OCI-LY7 (cell line): Measurements from ENCODE around the gene EPB41. TPM values are rescaled to one million over a fixed set of nuclear protein-coding genes. Genes with fewer than 3 reads are reported as not detected.
"Not testable (repeated sequence)": the region's sequence is repeated elsewhere in the genome, so short reads cannot be mapped to it uniquely, and the experiment has no call there.

Experiments used
- BruUV-seq: library from RNA; stranded (reverse); fragments of 400-500 nt; replicated peaks from 2 replicates; lab custom pipeline; 2021; lab: Mats Ljungman, UMichigan
- CTCF ChIA-PET: fragments of 300-600 bp; sonication (Branson Sonifier 250); formaldehyde crosslinking; loops from one replicate; lab custom pipeline; 2022; ENCODE audit warnings: antibody characterized with exemption; ENCODE audit not compliant: unreplicated experiment; lab: Charles Lee
- POLR2A ChIA-PET: fragments of 300-600 bp; sonication (Branson Sonifier 250); formaldehyde crosslinking; loops from one replicate; lab custom pipeline; 2022; ENCODE audit warnings: antibody characterized with exemption; lab: Charles Lee
- DNase-seq: peaks from one replicate; pipeline ENCODE4 v3.0.0-alpha.2; 2015; ENCODE audit warnings: low spot score
- H2AFZ ChIP-seq: fragments of 200-600 bp; sonication (generic), shearing (Covaris generic); 2 replicates; pipeline ENCODE4 v1.6.1; 2014; ENCODE audit warnings: mild to moderate bottlenecking, antibody characterized with exemption, low read length, moderate library complexity
- H3K27ac ChIP-seq: fragments of 200-600 bp; sonication (generic); 2 replicates; pipeline ENCODE4 v1.5.1; 2014; ENCODE audit warnings: mixed run types, low read depth, mild to moderate bottlenecking, moderate library complexity, low read length, inconsistent platforms; ENCODE audit not compliant: poor library complexity, severe bottlenecking
- H3K36me3 ChIP-seq: fragments of 200-600 bp; sonication (generic); 2 replicates; pipeline ENCODE4 v1.6.1; 2014; ENCODE audit warnings: mild to moderate bottlenecking, antibody characterized with exemption, low read length, moderate library complexity, mixed read lengths; ENCODE audit not compliant: insufficient read depth
- H3K4me1 ChIP-seq: fragments of 200-600 bp; sonication (generic); 2 replicates; pipeline ENCODE4 v1.5.1; 2014; ENCODE audit warnings: mild to moderate bottlenecking, low read length; ENCODE audit not compliant: insufficient read depth, poor library complexity, severe bottlenecking
- H3K4me2 ChIP-seq: fragments of 200-600 bp; sonication (generic); 2 replicates; pipeline ENCODE4 v1.6.1; 2014; ENCODE audit warnings: mild to moderate bottlenecking, low read length
- H3K4me3 ChIP-seq: fragments of 200-600 bp; sonication (generic); 2 replicates; pipeline ENCODE4 v1.5.1; 2014; ENCODE audit warnings: mild to moderate bottlenecking, low read depth, low read length; ENCODE audit not compliant: poor library complexity, severe bottlenecking
- H3K79me2 ChIP-seq: fragments of 200-600 bp; sonication (generic); 2 replicates; pipeline ENCODE4 v1.6.1; 2016; ENCODE audit warnings: low read depth, mild to moderate bottlenecking, low read length, moderate library complexity, mixed read lengths; ENCODE audit not compliant: insufficient read depth
- H3K9me2 ChIP-seq: fragments of 200-600 bp; sonication (generic); 2 replicates; pipeline ENCODE4 v1.6.1; 2016; ENCODE audit warnings: mild to moderate bottlenecking, low read length, mixed read lengths; ENCODE audit not compliant: insufficient read depth
- H3K9me3 ChIP-seq: fragments of 200-600 bp; sonication (generic); 2 replicates; pipeline ENCODE4 v1.6.1; 2014; ENCODE audit warnings: mild to moderate bottlenecking, mixed run types, low read length, mixed read lengths
- H4K20me1 ChIP-seq: fragments of 200-600 bp; sonication (generic); 2 replicates; pipeline ENCODE4 v1.6.1; 2014; ENCODE audit warnings: mild to moderate bottlenecking, antibody characterized with exemption, low read length, moderate library complexity, mixed read lengths; ENCODE audit not compliant: insufficient read depth
- EZH2phosphoT487 ChIP-seq: fragments of 200-600 bp; sonication (generic); IDR thresholded peaks from 2 replicates; pipeline ENCODE4 v1.6.1; 2018; ENCODE audit warnings: low read depth, borderline replicate concordance, mild to moderate bottlenecking, mixed run types, antibody characterized with exemption, low read length, moderate library complexity, mixed read lengths
- intact Hi-C: fragments of 100-400 bp; cut with micrococcal nuclease; formaldehyde crosslinking; loops from one replicate; pipeline ENCODE4 v1.10.0; 2022; ENCODE audit not compliant: unreplicated experiment
- total RNA-seq, 2 experiments: library from RNA; depleted of rRNA in 1 of 2; stranded (reverse); fragments of >200 nt in 1 of 2; shearing (Covaris generic) in 1 of 2; gene quantifications; 2 replicates each; pipeline ENCODE4 v1.2.3, GENCODE V29; 2014 to 2022
- TF ChIP-seq, protein P1 (sequence below): fragments of 200-600 bp; sonication (generic); conservative IDR thresholded peaks from 2 replicates; pipeline ENCODE4 v1.5.1; 2014; ENCODE audit warnings: mild to moderate bottlenecking, antibody characterized with exemption, low read length, moderate library complexity, mixed read lengths

Gene EPB41
- total RNA-seq, 2 experiments from 2014 or later: 102 to 103 TPM

DNA sequence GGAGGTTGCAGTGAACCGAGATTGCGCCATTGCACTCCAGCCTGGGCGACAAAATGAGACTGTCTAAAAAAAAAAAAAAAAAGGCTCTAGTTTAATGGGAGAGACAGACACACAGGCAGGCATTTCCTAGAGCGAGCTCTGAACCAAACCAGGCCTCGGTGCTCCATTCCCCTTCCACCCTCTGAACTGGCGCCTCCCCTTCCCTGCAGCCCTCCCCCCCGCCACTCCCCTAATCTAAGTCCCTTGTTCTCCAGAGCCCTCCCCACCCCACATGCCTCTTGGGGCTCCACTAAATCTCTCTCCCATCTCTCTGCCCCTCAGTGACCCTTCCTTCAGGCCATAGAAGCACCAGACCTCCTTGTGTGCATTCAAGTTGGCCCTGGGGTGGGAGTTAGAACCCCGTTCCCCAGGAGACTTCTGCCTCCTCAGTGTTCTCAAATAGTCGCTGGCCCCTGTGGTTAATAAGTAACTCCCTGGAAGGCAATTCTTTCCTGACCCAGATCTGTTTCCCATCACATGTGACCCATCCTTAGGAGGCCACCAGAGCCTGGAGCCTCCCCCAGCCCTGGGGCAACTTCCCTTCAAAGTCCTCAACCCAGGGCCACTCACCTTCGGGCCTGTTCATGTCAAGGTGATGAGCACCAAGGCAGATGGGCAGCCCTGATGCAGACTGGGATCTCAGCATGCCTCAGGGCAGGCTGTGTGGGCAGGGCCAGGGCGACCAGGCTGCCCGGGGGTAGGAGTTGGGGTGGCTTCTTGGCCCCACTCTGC, 42.6 kb upstream of the EPB41 start:
- POLR2A ChIA-PET: no interaction called here
- TF ChIP-seq EZH2phosphoT487: no peak
- TF ChIP-seq, protein P1, sequence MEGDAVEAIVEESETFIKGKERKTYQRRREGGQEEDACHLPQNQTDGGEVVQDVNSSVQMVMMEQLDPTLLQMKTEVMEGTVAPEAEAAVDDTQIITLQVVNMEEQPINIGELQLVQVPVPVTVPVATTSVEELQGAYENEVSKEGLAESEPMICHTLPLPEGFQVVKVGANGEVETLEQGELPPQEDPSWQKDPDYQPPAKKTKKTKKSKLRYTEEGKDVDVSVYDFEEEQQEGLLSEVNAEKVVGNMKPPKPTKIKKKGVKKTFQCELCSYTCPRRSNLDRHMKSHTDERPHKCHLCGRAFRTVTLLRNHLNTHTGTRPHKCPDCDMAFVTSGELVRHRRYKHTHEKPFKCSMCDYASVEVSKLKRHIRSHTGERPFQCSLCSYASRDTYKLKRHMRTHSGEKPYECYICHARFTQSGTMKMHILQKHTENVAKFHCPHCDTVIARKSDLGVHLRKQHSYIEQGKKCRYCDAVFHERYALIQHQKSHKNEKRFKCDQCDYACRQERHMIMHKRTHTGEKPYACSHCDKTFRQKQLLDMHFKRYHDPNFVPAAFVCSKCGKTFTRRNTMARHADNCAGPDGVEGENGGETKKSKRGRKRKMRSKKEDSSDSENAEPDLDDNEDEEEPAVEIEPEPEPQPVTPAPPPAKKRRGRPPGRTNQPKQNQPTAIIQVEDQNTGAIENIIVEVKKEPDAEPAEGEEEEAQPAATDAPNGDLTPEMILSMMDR: no peak
- DNase-seq: no peak
- Histone ChIP-seq H3K27ac (no peak overlapping the region), H3K36me3 (no peaks in the 10 kb centered on the region), H4K20me1 (no peaks in the 10 kb centered on the region), H2AFZ (no peak overlapping the region), H3K4me2 (no peak overlapping the region), H3K9me2 (no peaks in the 10 kb centered on the region), H3K9me3 (no peaks in the 10 kb centered on the region), H3K4me3 (no peak overlapping the region), H3K79me2 (no peaks in the 10 kb centered on the region), H3K4me1 (no peaks in the 10 kb centered on the region)
- intact Hi-C loops: no loop called here
- BruUV-seq: no TSS peak
- CTCF ChIA-PET: no interaction called here

DNA sequence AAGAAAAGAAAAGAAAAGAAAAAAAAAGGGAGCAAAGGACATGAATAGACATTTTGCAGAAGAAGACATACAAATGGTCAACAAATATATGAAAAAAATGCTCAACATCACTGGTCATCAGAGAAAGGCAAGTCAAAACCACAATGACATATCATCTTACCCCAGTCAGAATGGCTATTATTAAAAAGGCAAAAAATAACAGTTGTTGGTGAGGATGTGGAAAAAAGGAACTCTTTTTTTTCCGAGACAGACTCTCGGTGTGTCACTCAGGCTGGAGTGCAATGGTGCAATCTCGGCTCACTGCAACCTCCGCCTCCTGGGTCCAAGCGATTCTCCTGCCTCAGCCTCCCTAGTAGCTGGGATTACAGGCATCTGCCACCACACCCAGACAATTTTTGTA, 39.2 kb upstream of the EPB41 start:
- H3K4me1 ChIP-seq, H3K4me3 ChIP-seq, H3K9me3 ChIP-seq, BruUV-seq, H4K20me1 ChIP-seq, H3K36me3 ChIP-seq, H3K4me2 ChIP-seq, DNase-seq, H2AFZ ChIP-seq, H3K9me2 ChIP-seq, H3K79me2 ChIP-seq, H3K27ac ChIP-seq, CTCF ChIA-PET: not testable (repeated sequence)
- POLR2A ChIA-PET: interaction anchor here (0.7 to 1.2 kb wide), 2 partner anchors 232 to 1658 kb away, joined by 3 to 5 read pairs; partner anchors contain the start of gene TAF12
- intact Hi-C loops: loop anchor here (5.0 kb wide), 2 partner anchors 468 to 518 kb away; no protein-coding TSS in a partner anchor

- DNase-seq: peak; percentile 84
- H3K4me1 ChIP-seq: peaks cover 6% of the 10 kb centered on the region
- H3K27ac ChIP-seq: no peak overlapping the region
- intact Hi-C loops: loop anchor here (1.0 to 5.0 kb wide), 5 partner anchors 92 to 520 kb away; no protein-coding TSS in a partner anchor
- H3K9me2 ChIP-seq: no peaks in the 10 kb centered on the region
- ChIA-PET CTCF (interaction anchor here (0.6 to 1.5 kb wide), 4 partner anchors 94 to 335 kb away, joined by 3 to 5 read pairs (median 3); partner anchors contain the start of gene TAF12), POLR2A (interaction anchor here (0.7 to 1.0 kb wide), 4 partner anchors 8 to 369 kb away, joined by 3 to 4 read pairs (median 4); no protein-coding TSS in a partner anchor)
- no peak overlapping the region for H3K4me3 ChIP-seq
- no peaks in the 10 kb centered on the region for H3K9me3 ChIP-seq
- no peaks in the 10 kb centered on the region for H3K36me3 ChIP-seq
- no peaks in the 10 kb centered on the region for H3K79me2 ChIP-seq
- no peaks in the 10 kb centered on the region for H4K20me1 ChIP-seq
- BruUV-seq: no TSS peak
- TF ChIP-seq, protein P1: peak; percentile 98
- no peak for TF ChIP-seq EZH2phosphoT487
- H2AFZ ChIP-seq: no peak overlapping the region
- H3K4me2 ChIP-seq: no peak overlapping the region
Measured at GRCh38 chr1:28877132-28877781, 37.1 kb upstream of the EPB41 start.
